GM19239 (cell line): ENCODE measurements around the gene FAM219B.

Experiments used
- DNase-seq: peaks from one replicate; pipeline ENCODE4 v3.0.0; 2011; ENCODE audit warnings: low spot score; ENCODE audit not compliant: insufficient read length
- FAIRE-seq: peaks from 2 replicates; lab custom pipeline; 2011; peaks lifted over from hg19 to GRCh38; lab: Jason Lieb, UNC

Gene FAM219B

GRCh38 chr15:74855857-74856256 lies 50.8 kb downstream of the FAM219B start:
- DNase-seq (no peak), FAIRE-seq (no peak)

- DNase-seq, result no peak
- FAIRE-seq, result no peak
Measured at GRCh38 chr15:74854453-74855022, 52.1 kb downstream of the FAM219B start.

GRCh38 chr15:74851960-74852359 lies 54.7 kb downstream of the FAM219B start:
- DNase-seq (no peak), FAIRE-seq (no peak)

- FAIRE-seq (no peak), DNase-seq (no peak)
Measured at GRCh38 chr15:74850393-74850792, 56.3 kb downstream of the FAM219B start.
